NOMO-1 treated with dmso at 0.1 percent for 144 hours (cell line): ENCODE measurements around the gene KCND3.
"Not testable (repeated sequence)": the region's sequence is repeated elsewhere in the genome, so short reads cannot be mapped to it uniquely, and the experiment has no call there.

ENCODE experiments used
- DNase-seq: peaks from one replicate; lab custom pipeline; 2025; ENCODE audit not compliant: unreplicated experiment; lab: John Stamatoyannopoulos, UW

KCND3 gene

DNA sequence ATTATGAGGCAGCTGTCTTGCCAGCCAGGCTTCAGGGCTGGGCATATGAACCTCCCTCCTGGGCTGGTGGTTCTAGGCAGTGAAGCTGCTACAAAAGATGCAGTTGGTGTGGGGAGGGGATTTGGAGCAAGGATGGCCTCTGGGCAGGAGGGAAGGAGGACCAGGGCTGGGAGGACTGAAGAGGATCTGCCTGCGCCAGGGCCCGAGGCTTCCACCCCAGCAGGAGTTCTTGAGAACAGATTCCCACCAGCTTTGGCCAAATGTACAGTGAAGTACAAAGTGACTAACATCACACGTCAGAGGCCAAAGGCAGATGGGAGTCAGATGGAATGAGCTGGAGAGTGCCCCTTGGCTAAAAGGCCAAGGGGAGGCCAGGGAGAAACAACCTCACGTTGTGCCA, 171.4 kb downstream of the KCND3 start:
- no peak for DNase-seq

DNA sequence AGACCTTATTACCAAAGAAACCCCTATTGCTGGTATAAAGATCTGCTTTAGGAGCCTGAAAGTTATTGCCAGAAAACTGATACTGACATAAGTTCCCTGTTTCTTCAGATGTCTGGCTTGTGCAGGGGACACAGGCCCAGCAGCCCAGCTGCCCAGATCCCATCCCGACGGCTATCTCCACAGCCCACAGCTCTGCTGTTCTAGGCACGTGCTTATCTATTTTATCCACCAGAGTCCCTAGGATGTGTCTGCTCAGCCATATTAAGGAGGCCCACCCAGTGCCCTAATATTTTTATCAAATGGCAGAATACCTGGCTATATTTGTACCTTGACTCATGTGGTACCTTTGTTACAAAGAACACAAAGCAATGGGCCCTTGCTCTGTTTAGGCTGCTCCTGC, 174.8 kb downstream of the KCND3 start:
- no peak for DNase-seq

DNA sequence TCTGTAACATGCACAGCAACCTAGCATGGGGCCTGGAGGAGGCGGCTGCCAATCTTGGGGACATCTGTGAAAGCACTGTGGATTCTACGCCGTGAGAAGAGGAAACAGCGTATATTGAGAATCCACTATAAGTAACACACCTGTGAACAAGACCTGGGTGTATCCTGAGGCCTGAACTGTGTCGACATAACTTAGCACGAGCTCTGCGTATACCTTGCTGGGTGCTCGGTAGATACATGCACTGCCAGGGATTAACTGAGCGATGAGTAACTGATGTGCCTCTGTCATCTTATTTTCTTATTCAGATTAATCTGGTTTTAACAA, 175.2 kb downstream of the KCND3 start:
- DNase-seq, result no peak

DNA sequence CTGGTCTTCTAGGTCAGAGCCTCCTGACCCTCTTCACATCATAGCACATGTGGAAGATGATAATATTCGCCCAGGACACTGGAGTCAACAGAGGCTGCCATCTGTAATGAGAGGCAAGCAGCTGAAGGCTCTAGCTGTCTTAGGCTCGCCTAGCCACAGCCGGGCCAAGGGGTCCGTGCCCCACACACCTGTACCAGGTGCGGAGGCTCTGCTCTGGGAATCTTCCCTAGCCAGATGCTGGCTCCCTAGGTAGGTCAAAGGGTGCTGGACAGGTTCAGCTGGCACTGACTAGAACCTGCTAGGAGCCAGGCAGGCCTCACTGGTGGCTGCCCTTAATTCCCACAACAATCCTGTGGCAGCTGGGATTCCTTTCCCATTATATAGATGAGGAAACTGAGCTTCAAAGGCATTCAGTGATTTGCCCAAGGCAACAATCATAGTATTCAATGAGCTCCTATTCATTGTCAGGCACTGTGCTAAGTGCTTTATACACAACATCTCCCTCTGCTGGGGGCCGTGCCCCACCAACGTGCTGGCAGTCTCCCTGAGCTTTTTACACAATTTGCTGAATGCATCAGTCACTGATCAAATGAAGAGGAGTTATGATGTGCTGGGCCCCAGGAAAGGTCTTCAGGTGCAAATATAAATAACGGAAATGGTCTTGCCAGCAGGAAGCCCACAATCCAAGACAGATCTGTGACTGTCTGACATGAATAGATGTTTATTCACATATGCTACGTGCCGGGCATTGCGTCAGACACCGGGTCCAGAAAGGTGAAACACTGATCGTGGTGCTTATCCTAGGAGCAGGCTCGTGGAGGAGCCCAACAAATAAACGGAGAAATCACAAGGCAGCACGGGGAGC, 175.8 kb downstream of the KCND3 start:
- DNase-seq, result no peak

DNA sequence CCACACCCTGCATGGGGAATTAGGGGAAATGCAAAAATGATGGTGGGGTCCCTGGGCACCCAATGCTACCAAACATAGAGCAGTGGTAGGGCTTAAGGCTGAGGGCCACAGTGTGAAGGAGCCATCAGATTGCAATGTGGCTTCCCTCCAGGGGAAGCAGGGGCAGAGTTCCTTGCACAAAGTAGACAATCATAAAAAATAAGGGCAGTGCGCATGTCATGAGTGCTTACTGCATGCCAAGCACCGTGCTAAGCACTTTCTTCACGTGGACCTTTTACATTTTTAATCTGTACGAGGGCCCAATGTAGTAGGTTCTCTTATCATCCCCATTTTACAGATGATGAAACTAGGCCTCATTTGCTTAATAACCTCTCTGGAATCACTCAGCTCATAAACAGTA, 177.2 kb downstream of the KCND3 start:
- DNase-seq, result no peak

DNA sequence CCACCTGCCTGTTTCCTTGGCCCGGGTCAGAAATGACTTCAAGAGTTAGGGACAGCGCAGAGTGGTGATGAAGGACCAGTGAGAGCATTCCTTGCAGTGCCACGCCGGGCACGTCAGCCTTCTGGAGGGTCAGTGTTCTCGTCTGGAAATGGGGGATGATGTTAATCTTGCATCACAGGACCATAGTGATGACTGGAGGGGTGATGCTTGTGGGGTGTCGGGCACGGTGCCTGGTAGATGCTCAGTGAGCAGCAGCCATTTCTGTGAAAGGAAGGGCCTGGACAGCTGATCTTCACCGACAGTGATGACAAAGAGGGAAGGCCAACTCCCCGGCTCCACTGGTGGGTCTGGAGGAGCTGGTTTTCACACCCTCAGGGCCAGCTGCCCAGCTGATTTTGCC, 177.6 kb downstream of the KCND3 start:
- DNase-seq, result no peak

DNA sequence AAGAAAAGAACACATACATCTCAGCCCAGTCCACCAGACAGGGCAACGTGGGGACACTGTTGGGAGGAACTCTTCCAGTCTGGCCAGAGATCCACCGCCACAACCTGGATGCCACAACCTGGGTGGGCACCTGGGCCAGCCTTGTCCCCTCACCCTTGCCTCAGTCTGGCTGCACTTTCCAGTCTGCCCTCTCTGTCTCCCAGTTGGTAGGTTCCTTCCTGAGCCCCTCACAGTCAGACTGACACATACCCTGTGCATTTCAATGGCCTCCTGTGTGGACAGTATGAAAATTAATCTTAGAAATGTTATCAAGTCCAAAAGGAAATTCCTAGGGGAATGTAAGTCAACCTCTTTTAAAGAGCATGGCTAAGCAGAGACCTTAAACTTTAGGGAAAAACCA, 184.2 kb downstream of the KCND3 start:
- DNase-seq, result no peak

DNA sequence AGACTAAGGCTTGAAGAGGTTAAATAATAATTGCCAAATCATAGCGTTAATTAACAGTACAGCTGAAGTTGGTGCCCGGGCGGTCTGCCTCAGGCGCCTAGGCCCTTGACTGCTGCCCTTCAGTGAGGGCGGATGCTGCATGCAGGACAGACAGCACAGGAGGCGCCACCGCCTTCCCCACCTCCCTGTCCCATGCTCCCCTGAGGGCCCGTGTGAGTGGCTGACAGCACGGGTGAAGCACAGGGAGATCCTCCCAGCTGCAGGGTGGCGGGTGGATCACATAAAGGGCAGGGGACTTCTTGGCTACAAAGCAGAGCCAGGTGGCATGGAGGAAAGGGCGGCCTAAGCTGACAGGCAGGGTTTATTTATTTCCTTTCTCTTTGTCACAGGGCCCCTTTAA, 184.7 kb downstream of the KCND3 start:
- DNase-seq, result no peak

DNA sequence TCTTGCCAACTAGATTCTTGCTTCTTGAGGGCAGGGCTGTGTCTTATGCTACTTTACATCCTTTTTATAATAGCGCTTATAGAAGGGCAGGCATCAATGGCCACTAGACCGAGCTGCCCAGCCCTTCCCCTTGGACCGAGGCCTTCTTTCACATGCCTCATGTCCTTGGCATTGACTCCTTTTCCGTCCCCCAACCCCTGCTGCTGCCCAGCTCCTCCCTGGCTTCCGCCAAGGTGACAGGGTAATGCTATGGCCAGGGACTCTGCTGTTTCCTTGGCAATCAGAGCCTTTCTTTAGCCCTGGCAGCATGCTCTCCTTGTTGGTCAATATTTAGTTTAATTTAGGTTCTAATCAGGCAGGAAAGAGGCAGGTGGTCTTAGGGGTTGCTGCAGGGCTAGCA, 185.5 kb downstream of the KCND3 start:
- DNase-seq, result no peak

DNA sequence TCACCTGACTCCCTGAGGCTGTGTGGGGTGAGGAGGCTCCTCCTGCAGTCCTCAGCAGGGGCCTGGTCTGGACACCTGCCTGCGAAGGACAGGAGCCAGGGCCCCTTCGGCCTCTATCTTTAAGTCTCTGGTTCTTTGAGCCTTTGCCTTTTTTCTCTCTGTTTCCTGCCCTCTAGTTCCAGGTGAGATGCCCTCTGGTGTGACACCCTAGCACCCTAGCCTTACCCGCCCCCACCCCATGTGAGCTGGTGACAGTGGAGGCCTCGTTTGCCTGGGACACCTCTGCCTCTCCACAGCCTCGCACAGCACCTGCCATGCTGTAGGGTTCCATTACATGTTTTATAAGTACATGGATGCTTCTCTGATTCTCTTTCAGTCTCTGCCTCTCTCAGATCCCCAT, 186.5 kb downstream of the KCND3 start:
- no peak for DNase-seq

DNA sequence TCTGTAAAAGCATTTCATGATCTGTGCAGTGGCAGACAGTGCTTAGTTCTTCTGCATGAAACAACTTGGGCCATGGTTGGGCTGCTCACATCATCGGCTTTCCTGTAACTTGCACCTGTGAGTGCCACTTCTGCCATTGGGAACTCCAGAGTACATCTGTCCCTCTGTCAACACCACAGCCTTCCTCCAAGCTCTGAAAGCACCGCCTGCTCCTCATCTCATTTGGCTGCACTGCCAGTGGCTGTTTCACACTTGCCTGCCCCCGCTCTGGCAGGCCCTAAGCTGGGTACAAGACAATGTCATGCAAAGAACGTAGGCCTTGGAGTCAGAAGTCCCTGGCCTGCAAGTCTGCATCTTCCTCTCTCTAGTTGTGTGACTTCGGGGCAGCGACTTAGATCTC, 187.4 kb downstream of the KCND3 start:
- no peak for DNase-seq

DNA sequence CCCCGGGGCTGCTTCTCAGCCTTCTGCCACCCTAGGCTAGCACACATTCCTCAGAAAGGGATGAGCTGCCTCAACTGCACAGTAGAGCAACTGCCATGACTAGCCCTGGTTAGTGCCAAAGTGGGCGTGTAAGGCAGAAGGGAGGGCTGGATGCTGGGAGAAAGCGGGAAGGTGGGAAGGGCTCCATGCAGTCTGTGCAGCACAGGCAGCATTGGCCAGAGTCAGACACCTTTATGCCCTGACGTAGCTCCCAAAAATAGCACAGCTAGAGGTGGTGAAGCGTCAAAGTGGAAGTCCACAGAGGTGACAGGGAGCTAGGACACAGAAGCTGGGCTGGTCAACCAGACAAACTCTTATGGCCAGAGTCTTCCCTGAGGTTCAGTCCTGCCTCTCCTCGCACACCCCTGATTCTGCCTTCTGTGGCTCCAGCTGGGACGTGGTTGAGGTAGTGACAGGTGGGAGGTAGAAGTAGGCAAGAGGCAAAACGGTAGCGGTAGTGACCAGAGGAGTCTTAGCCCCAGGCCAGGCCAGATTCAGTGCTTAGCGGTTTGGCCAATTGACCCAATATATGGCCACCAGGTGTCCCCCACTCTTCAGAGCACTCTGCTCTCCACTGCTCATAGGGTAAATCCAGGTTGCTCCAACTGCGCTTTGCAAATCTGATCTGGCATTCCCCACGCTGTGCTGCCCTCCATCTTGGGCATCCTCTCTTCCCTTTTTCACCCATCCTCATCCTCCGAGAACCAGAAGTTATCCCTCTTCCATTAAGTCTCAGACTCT, 188.2 kb downstream of the KCND3 start:
- DNase-seq, result no peak

DNA sequence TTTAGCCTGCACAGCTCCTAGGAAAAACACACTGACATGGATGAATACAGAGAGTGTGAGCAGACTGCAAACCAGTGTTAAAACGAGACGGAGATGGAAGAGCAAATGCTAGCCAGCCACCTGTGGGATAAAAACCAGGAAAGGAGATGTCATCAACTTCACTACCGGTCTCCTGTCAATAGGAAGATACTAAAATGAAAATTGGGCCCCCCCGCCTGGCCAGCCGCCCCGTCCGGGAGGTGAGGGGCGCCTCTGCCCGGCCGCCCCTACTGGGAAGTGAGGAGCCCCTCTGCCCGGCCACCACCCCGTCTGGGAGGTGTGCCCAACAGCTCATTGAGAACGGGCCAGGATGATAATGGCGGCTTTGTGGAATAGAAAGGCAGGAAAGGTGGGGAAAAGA, 189.7 kb downstream of the KCND3 start:
- DNase-seq, result not testable (repeated sequence)

DNA sequence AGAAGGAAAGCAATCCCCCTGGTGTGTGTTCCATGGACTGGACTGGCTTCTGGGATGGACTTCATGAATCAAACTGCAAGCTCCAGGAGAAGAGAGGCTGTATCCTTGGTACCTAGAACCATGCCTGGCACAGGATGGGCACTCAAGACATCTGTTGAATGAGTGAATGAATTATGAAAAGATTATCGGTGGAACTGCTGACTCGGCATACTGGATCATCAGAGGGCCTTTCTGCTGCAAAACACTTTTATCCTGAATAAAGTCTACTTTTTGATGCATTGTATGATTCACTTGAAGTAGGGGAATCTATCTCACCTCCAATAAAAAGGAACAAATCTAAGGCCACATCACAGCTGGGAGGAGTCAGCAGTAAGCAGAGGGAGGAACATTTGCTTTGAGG, 190.9 kb downstream of the KCND3 start:
- no peak for DNase-seq

DNA sequence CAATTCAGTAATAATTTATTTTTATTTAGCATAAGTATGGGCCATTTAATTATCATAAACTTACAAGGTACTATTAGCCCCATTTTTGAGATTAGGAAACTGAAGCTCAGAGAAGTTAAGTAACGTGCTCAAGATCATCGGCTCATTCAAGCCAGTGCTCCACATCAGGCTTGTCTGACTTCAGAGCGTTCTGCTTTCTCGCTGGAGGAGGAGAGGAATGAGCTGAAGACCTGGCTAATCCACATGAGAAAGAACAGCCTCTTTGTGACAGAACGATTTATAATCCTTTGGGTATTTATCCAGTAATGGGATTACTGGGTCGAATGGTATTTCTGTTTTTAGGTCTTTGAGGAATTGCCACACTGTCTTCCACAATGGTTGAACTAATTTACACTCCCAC, 194.1 kb downstream of the KCND3 start:
- no peak for DNase-seq

DNA sequence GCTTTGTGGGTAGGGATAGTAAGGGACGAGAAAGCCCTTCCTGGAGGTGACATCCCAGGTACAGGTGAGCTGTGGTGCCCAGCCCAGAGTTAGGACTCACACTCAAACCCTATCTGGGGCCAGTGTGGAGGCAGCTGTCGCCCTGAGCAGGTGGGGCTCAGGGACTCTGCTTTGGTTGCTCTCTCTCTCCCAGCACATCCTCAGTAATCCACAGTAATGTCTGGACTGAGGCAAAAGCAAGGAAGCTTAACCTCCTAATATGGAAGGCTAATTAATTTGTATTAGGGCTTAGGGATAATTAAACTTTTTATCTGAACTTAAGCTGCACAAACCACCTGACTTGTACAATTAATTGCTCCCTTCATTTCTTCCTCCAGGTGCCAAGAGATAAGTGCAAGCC, 195.5 kb downstream of the KCND3 start:
- no peak for DNase-seq

DNA sequence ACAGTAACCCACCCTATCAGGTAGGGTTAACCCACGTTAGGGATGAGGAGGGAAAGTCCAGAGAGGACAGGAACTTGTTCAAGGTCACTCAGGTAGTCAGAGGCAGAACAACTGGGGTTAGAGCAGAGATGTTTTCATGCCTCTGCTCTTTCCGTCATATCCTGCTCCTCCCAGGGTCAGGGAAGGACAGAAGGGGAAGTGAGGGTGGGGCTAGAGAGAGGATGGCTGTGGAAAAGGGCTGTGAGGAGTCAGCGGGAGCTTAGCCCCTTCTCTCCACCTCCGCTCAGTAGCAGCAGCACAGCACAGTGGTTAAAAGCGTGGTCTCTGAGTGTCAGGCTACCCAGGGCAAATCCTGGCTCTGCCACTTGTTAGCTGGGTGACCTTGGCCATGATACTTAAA, 197.2 kb downstream of the KCND3 start:
- no peak for DNase-seq

DNA sequence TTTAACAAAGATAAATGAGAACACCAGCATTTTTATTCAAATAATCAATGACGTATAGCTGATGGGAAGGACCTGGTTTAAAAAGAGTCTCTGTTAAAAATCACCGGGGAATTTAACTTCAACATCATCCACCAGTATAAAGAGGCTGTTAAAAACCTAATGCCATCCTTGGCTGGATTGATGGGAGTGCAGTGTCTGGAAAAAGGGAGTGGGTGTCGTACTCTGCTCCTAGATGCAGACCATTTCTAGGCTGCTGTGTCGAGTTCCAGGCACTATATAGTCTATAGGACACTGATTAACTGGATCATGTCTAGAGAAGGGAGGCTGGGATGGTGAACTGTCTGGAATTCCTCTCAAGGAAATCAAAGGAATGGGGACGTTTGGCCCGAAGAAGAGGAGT, 197.7 kb downstream of the KCND3 start:
- DNase-seq, result no peak

DNA sequence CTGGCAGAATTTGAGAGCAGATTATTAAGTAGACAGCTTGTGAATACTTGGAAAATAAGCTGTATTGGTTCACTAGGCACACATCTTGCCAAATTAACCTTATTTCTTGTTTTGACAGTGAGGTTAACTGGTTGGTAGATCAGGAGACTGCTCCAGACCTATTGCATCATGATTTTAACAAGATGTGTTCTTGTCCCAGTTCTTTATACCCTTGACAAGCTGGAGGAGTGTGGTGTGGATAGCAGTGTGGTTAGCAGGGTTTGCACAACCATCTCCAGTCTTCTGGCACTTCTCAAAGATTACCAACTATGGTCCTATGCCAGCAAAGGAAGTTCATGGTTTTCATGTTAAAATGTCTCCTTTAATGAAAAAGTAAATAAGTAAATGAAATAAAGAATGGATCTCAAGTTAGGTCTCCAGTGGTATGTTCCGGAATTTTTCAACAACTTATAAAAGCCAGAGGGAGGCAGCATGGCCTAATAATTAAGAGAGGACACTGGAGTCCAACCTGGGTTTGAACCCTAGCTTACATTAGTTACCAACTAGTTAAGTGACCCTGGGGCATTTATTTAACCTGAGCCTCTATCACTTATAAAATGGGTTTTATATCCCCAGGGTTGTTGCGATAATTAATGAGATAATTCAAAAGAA, 199.7 kb downstream of the KCND3 start:
- no peak for DNase-seq

DNA sequence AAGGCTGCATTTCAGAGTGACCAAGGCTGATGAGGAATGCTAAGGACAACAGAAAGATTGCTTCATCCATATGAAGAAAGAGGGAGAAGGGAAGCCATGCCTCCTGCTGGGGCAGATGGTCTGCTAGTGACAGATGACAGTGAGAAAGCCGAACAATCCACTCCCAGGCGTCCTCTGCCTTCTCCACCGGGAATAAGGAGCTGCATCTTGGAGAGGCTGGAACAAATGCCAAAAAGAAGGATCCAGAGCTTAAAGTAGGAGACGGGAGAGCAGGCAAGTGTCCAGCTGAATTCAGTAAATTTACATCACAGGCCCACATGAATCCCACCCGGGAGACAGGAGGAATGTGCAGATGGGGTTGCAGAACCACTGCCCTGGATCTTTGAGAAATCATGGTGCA, 200.3 kb downstream of the KCND3 start:
- no peak for DNase-seq

DNA sequence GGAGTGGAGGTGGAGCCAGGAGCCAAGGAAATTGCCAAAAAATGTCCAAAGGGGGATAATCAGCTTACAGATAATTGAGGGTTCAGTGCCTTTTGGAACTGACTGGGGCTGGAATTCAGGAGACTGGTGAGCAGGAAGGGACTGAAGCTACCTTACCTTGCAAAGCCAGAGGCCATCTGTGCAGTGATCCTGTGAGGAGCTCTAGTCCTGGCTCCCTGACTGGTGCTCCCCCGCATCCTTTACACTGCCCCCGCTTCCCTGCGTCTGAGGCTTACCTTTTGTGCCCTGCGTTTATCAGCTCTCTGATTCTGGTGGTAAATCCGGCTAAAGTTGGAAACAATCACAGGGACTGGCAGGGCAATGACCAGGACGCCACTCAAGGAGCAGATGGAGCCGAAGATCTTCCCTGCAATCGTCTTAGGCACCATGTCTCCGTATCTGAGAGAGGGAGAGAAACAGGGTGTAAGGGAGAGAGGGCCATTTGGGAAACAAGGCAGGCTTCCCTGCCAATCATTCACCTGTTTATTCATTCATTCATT, 202.7 kb downstream of the KCND3 start:
- no peak for DNase-seq
